AG04449 (cell line): ENCODE results near the gene OR52E5.

Source experiments
- CTCF ChIA-PET: fragments of 350-600 bp; formaldehyde crosslinking; extraction: SDS; loops from one replicate; lab custom pipeline; 2021; ENCODE audit warnings: antibody characterized with exemption; lab: Yijun Ruan, JAX
- POLR2A ChIA-PET: fragments of 400-600, 350-600 bp; formaldehyde crosslinking; extraction: SDS; loops from one replicate; lab custom pipeline; 2020; ENCODE audit warnings: antibody characterized with exemption, inconsistent platforms; lab: Yijun Ruan, JAX
- DNase-seq: peaks from one replicate; pipeline ENCODE4 v3.0.0-alpha.2; 2010; ENCODE audit warnings: low read depth, low spot score
- H3K4me3 ChIP-seq: 2 replicates; pipeline ENCODE4 v1.5.1; 2011; ENCODE audit warnings: low read depth, mild to moderate bottlenecking, control low read depth, low read length
- TF ChIP-seq, protein P1 (sequence below): IDR thresholded peaks from one replicate; pipeline ENCODE4 v1.5.1; 2011; ENCODE audit warnings: mild to moderate bottlenecking, moderate library complexity, low read length, control low read depth, inconsistent platforms; ENCODE audit not compliant: insufficient read depth; ENCODE audit errors: missing control alignments

Gene OR52E5

DNA sequence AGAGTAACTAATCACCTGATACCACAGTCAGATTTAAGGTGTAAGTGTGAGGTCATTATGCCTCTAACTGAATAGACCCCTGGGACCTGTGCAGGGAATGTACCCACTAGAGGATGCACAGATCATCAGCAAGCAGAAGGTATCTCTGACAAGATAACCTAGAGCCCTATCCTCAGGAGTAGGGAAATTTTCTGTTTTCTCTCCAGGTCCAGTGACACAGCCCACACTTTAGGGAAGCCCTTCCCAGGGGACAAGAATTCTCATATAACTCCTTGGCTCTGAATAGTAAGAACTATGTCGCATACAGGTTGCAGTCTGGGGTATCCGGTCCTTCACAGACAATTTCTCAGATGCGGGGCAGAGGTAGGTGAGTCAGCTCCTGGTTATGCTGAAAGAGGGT lies at the start of gene OR52E5:
Gene OR52E5, plus strand, starts transcription at position 301 of the 400 bp plus-strand sequence. CDS start 7,569 bp downstream, outside the sequence.
- POLR2A ChIA-PET: no interaction called here
- TF ChIP-seq, protein P1, sequence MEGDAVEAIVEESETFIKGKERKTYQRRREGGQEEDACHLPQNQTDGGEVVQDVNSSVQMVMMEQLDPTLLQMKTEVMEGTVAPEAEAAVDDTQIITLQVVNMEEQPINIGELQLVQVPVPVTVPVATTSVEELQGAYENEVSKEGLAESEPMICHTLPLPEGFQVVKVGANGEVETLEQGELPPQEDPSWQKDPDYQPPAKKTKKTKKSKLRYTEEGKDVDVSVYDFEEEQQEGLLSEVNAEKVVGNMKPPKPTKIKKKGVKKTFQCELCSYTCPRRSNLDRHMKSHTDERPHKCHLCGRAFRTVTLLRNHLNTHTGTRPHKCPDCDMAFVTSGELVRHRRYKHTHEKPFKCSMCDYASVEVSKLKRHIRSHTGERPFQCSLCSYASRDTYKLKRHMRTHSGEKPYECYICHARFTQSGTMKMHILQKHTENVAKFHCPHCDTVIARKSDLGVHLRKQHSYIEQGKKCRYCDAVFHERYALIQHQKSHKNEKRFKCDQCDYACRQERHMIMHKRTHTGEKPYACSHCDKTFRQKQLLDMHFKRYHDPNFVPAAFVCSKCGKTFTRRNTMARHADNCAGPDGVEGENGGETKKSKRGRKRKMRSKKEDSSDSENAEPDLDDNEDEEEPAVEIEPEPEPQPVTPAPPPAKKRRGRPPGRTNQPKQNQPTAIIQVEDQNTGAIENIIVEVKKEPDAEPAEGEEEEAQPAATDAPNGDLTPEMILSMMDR: no peak
- no peak within 1 kb of the TSS for H3K4me3 ChIP-seq
- DNase-seq: no peak
- CTCF ChIA-PET: interaction anchor here (1.2 kb wide), 1 partner anchor 417 kb away, joined by 3 read pairs; no protein-coding TSS in a partner anchor

DNA sequence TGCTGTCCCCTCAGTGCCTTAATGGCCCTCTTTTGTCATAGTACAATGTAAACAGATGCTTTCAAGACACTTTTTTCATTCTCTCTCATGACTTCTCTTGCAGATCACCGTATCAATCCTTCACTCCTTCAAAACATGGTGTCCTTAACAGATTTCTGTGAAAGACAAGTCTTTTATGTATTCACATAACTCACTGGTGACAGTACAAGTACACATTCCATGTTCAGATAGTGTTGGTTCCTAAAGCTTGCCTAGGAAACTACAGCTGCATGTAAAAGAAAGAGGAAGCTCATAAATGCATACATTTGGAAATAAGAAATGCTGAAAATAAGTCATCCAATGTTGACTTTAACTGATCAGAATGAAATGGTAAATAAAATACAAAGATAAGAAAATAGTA lies 46.3 kb upstream of the OR52E5 start:
- TF ChIP-seq, protein P1: no peak
- ChIA-PET CTCF (no interaction called here), POLR2A (no interaction called here)
- H3K4me3 ChIP-seq: no peak overlapping the region
- DNase-seq: no peak

DNA sequence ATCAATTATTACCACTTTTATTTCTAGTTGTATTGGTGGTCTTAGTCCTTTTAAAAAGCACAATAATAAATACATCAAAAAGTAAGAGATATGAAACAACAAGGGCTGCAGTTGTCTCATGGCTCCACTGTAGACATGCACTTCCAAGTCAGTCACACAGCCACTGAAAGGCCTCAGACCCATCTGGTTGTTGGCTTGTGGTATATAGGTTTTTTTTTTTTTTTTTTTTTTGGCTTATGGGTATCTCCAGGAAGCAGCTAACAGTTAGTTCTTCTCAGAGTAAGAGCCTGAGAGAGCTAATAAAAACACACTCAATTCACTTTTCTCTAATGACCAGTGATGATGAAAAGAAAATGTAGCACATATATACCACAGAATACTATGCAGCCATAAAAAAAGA lies 45.3 kb upstream of the OR52E5 start:
- H3K4me3 ChIP-seq: no peak overlapping the region
- POLR2A ChIA-PET: no interaction called here
- CTCF ChIA-PET: no interaction called here
- DNase-seq: no peak
- TF ChIP-seq, protein P1: no peak

DNA sequence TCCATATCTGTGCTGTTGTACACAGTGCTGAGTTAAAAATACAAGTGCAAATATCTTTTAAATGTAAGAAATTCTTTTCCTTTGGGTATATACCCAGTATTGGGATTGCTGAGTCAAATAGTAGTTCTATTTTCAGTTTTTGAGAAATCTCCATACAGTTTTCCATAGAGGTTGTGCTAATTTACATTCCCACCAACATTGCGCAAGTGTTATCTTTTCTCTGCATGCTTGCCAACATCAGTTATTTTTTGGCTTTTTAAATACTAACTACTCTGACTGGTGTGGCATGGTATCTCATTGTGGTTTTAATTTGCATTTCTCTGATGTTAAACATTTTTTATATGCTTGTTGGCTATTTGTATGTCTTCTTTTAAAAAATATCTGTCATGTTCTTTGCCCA lies 42.0 kb upstream of the OR52E5 start:
- ChIA-PET POLR2A (no interaction called here), CTCF (no interaction called here)
- no peak overlapping the region for H3K4me3 ChIP-seq
- TF ChIP-seq, protein P1: no peak
- DNase-seq: no peak

DNA sequence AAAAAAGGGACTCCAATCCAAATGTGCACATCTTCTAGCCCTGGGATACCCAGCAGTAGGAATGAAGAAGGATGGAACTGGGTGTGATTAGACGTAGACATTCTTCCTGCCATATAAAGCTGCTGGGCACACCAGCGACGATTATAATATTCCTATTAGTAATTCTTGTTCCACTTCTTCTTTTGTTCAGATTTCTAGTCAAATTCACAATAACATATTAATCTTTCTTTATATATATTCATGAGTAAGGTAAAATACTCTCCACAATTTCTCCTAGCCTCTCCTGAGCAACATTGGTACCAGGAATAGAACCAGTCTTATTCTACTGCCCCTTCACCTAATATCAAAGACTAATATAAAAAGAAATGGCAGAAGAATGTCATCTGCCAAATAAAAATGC lies 35.4 kb upstream of the OR52E5 start, which contains the start of gene OR52E8:
Gene OR52E8, minus strand, starts transcription at position 101 of the 400 bp plus-strand sequence. Its CDS starts 0 bp downstream, at position 101.
- ChIA-PET POLR2A (no interaction called here), CTCF (no interaction called here)
- no peak within 1 kb of the TSS for H3K4me3 ChIP-seq
- TF ChIP-seq, protein P1: no peak
- no peak for DNase-seq

DNA sequence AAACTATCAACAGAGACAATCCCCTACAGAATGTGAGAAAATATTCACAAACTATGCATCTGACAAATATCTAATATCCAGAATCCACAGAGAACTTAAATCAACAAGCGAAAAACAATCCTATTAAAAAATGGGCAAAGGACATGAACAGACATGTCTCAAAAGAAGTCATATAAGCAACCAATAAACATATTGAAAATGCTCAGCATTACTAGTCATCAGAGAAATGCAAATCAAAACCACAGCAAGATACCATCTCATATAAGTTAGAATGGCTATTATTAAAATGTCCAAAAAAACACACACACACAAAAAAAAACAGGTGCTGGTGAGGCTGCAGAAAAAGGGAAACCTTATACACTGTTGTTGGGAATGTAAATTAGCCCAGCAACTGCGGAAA lies 27.2 kb upstream of the OR52E5 start:
- ChIA-PET CTCF (no interaction called here), POLR2A (no interaction called here)
- DNase-seq: no peak
- no peak overlapping the region for H3K4me3 ChIP-seq
- TF ChIP-seq, protein P1: no peak
